ENCODE data around the gene CCDC102A.

The CCDC102A gene

DNA sequence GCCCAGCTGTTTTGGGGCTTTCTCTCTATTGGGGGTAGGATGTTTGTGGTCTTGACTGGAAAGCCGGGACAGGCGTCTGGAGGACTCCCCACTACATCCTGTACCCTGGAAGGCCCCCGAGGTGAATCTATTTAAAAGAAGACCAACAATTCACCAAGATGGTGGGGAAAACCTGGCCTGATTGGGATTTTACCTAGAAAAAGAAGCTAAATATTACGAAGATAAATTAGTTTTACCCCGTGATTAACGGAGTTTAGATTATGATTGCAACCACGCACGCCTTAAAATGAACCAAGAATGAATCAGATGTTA, 779 bp upstream of the CCDC102A start:
- no peak for TF ChIP-seq ZNF274 (IDR thresholded peaks at IDR 0.05; ENCODE audit: low read depth, low read length)
- H3K4me3 ChIP-seq (ENCODE audit: low read length): peak overlapping the region; percentile 53; the same call in 1 of the 2 replicates

DNA sequence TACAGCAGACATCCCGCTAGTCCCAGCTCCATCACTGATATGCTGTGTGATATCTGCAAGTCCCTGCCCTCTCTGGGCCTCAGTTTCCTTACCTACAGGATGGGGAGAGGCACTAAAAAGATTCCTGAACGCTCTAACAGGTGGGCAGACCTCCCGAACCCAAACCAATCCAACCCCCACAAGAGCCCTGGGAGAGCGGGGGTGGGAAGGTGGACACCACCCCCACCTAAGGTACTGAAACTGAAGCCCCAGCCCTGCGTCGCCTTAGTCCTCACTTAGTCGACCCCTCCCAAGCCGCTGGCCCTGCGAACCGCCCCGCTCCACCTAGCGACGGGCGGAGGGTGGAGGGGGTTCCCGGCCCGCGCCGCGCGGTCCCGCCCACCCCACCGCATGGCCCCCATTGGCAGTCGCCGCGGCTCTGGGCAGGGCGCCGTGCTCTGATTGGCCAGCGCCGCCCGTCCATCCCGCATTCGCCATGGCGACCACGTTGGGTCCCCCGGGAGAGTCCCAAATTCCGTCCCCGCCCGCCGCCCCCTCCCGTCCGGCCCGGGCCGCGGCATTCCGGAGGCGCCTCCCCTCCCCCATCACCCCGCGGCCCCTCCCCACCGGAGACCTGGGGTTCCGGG, 578 bp downstream of the CCDC102A start:
- peak overlapping the region; percentile 59 for H3K4me3 ChIP-seq (ENCODE audit: low read length)
- TF ChIP-seq ZNF274 (IDR thresholded peaks at IDR 0.05; ENCODE audit: low read depth, low read length): no peak

DNA sequence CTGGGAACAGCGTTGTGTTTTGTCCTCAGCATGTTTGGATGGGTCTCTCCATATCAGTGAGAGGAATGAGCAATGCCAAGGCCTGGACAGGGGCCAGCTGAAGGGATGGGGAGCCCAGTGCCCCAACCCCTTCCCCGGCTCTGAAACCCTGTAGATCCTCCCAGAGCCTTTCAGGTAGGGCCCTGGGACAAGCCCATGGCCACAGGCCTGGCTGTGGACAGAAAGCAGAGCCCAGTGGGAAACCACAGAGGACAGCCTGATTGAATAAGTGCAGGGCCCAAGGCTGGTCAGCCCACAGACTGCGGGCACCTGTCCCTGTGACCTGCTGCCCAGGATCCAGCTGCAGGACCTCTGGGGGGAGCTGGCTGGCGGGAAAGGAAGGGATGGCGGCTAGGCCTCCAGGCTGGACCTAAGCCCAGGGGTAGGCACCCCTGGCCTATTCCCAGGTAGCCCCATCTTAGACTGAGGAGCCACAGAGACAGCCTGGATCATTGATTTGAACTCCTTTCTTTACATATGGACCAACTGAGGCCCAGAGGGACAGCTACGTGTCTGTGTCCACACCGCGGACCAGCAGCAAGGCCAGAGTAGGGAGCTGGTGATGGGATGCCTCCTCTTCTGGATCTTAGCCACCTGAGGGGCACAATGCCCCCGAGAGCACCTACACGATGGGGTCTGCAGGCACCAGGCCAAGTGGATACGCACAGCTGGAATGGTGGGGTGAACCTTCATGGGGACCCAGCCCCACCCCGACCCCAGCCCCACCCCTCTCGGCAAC, 1.3 kb downstream of the CCDC102A start:
- TF ChIP-seq ZNF274 (IDR thresholded peaks at IDR 0.05; ENCODE audit: low read depth, low read length): no peak
- H3K4me3 ChIP-seq (ENCODE audit: low read length): peak overlapping the region; percentile 59; the same call in 1 of the 2 replicates

DNA sequence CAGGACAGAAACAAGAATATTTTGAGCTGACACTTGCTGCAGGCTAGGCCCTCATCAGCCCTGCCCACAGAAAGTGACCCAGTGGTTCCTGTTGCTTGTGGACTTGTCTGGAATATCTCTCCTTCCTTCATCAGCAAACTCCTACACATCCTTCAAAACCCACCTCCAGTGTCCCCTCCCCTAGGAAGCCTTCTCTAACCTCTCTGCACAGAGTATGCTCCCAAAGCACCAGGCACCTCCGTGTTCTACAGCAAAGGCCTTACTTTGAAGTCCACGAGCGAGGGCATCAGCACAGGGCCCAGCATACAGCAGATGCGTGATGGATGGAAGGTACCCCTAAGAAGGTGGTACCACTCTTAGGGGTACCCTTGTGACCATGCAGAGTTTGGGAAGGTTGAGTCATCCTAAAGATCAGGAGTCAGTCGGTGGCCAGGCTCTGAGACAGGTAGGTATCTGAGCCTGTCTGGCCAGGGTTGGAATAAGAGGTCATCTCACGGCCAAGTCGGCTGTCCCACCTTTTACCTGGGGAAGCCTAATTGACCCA, 2.0 kb downstream of the CCDC102A start:
- TF ChIP-seq ZNF274 (IDR thresholded peaks at IDR 0.05; ENCODE audit: low read depth, low read length): no peak
- H3K4me3 ChIP-seq (ENCODE audit: low read length): no peak overlapping the region

DNA sequence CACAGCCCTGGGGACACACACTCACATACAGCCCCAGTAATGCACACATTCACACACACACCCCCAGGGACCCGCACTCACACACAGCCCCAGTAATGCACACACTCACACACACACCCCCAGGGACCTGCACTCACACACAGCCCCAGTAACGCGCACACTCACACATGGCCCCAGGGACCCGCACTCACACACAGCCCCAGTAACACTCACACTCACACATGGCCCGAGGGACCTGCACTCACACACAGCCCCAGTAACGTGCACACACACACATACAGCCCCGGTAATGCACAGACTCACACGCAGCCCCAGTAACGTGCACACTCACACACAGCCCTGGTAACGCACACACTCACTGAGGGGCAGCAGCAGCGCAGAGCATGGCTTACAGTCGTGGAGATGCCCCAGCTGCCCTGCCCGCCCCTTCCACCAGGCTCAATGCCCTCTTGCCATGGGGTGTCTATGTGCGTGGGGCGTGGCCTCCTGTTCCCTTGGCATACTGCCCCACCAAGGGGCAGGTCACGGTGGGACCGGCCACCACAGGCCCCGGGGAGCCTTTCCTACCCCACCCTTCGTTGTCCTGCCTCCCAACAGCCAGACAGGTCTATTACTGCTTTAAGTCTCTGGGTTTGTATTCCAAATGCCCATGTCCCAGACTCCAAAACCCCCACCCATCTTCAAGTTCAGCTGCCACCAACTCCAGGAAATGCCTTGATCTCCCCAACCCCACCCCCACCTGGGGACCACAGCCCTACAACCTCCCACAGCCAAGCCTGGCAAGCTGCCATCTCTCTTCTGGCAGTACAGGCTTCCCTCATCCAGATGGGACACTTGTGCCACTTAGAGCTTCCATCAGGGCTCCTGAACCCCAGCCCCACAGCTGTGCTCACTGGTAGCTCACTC, 2.7 kb downstream of the CCDC102A start:
- no peak for TF ChIP-seq ZNF274 (IDR thresholded peaks at IDR 0.05; ENCODE audit: low read depth, low read length)
- H3K4me3 ChIP-seq (ENCODE audit: low read length): no peak overlapping the region

DNA sequence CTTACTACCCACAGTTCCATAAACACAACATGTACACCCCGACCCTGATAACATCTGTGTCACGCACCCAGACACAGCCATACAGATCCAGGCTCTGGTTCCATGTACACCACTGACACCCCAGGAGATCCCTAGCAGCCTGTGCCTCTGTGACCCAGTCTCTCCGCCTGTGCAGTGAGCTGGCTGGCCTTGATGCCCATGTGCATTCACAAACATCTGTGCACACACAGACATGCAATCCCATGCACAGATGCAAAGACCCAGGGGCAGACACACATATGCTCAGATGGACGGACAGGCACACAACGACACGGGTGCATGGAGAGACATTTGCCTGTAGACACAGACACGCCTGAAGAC, 4.1 kb downstream of the CCDC102A start:
- no peak for TF ChIP-seq ZNF274 (IDR thresholded peaks at IDR 0.05; ENCODE audit: low read depth, low read length)
- no peak overlapping the region for H3K4me3 ChIP-seq (ENCODE audit: low read length)

DNA sequence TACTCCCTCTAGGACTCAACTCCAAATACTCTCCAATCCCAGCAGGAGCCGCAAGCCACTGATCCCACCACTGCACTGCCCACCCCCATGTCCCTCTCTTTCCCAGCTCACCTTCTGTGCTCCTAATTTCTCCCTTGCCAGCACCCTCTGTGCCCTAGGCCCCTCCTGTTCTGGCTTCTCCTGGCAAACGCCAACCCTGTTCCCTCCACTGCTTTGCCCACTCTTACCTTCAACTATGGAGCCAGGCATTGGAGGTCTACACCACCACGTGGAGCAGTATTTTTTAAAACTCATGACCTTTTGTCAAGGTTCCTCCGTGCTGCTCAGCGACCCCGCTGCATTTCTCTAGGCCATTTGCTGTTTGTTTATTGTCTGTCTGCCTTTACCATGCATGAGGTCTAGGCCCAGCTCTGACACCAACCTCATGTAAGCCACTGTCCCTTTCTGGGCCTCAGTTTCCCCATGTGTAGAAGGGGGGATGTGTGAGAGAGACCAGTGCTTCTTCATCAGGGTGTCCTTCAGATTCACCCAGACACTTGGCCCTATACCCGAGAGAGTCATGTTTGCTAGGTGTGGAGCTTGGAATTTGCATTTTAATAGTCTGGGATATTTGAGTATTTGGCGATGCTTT, 4.6 kb downstream of the CCDC102A start:
- H3K4me3 ChIP-seq (ENCODE audit: low read length): no peak overlapping the region
- TF ChIP-seq ZNF274 (IDR thresholded peaks at IDR 0.05; ENCODE audit: low read depth, low read length): no peak

DNA sequence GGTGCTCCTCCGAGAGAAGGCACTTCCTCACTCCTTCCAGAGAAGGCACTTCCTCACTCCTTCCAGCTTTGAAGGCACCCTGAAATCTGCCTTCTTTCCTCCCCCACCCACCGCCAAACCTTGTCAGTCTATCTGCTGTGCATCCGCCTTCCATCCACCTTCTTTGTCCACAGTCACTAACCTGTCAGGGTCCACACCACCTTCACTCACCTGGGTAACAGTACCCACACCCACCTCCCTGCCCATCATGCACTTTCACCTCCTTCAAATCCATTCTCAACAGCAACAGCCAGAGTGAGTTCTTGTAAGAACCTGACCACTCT, 5.2 kb downstream of the CCDC102A start:
- no peak for TF ChIP-seq ZNF274 (IDR thresholded peaks at IDR 0.05; ENCODE audit: low read depth, low read length)
- H3K4me3 ChIP-seq (ENCODE audit: low read length): no peak overlapping the region

DNA sequence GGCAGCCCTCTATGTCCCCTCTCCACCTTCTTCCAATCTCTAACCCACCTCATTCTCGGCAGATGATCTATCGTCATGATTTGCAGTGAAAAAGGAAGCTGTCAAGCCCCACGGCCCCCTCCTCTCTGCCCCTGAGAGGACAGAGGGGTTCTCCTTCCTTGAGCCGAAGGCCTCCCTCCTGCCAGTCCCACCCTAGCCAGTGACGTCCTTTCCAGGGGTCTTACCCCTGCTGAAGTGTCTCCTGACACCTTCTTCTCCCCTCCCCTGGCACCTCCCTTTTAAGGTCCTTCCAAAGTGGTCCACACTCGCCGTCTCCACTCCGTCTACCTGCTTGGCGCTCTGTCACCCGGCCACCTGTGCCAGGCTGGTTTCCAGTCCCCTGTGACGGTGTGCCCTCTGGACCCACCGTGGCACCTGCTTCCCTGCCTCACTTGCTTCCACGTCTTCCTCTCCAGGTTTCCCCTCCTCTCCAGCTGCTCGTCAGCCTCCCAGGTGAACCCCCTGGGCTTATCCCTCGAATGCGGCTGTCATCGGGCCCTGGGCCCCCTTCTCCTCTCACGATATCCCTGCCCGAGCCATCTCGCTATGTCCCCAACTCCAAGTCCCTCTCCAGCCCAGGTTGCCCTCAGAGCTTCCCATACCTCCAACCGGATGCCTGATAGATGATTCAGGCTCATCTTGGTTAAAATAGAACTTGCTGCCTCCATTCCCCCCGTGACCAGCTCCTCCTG, 5.7 kb downstream of the CCDC102A start:
- no peak for TF ChIP-seq ZNF274 (IDR thresholded peaks at IDR 0.05; ENCODE audit: low read depth, low read length)
- no peak overlapping the region for H3K4me3 ChIP-seq (ENCODE audit: low read length)

DNA sequence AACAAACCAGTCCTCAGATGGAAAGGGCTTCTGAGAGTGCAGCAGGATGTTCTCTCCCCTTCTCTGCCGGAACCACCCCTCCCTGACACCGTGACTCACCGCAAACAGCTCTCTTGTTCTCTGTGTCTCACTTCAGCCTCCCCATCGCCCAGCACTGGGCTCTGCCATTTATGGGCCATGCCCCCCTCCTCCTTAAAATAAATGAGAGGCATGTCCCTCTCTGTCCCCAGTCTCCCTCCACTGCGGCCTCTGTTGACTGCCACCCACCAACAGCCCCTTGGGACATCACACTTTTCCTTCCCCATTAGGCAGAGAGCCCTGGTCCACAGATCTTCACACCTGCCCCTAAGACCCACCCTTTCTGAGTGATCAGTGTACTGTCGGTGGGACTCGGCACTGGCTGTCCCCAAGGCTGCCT, 6.3 kb downstream of the CCDC102A start:
- no peak for TF ChIP-seq ZNF274 (IDR thresholded peaks at IDR 0.05; ENCODE audit: low read depth, low read length)
- no peak overlapping the region for H3K4me3 ChIP-seq (ENCODE audit: low read length)

DNA sequence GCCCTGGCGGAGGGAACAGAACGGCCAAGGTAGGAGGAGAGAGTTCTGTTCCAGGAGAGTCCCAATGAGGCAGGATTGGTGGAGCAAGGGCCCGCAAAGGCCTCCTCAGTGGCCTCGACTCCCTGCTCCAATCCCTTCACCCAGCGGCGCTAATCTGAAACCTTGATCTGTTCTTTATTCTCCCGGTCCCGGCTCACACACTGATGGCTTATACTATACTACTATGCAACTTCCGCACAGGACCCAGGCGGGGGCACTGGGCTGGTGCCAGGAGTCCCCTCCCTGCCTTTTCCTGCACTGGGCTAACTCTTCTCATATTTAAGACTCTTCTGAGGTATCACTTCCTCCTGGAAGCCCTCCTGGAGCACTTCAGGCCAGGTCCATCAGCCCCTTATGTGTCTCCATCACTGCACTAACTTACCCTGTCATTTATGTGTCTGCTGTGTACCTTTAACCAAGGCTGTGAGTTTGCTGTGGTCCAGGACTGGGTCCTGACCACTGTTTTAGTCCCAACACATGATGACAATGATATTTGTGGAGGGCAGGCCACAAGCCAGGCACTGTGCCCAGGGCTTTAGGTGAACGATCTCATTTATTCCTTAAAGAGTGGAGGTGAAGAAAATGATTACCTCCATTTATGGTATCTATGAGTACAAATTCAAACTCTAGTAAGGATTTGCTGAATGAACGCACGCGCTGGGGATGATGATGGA, 6.8 kb downstream of the CCDC102A start:
- no peak for TF ChIP-seq ZNF274 (IDR thresholded peaks at IDR 0.05; ENCODE audit: low read depth, low read length)
- H3K4me3 ChIP-seq (ENCODE audit: low read length): no peak overlapping the region

DNA sequence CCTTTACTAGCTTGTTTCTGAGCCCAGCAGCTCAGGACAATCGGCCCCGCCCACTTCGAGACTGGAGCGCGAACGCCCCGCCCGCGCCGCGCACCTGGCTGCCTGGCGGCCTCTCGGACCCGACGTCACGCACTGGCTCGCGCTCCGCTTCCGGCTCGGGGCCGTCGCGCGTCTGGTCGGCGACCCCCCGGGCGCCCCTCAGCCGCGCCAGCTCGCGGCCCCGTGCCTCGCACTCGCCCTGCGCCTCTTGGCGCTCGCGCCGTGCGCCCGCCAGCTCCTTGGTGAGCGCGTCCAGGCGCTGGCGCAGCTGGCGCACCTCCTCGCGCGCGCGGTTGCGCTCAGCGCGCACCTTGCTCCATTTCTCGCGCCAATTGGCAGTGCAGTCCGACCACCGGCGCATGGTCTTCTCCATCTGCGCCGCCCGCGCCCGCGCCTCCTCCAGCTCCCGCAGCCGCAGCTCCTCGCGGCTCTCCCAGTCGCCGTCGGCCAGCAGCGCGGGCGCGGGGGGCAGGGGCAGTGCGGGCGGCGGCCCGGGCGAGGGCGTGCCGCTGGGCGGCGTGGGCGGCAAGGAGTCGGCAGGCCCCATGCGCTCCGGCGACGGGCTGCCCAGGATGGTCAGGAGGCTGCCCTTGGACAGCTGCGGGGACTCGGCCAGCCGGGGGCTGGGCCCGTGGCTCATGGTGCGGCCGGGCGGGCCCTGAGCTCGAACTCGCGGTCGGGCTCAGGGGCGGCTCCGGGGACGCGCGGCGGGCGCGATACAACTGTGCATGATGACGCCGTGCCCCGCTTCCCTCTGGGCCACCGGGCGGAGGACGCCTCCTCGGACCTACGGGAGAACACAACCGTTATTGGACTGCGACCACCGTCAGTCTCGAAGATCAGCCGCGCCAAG, 7.6 kb downstream of the CCDC102A start:
- no peak for TF ChIP-seq ZNF274 (IDR thresholded peaks at IDR 0.05; ENCODE audit: low read depth, low read length)
- H3K4me3 ChIP-seq (ENCODE audit: low read length): no peak overlapping the region
